GM12878 (cell line): Measurements from ENCODE around the gene CAMKK1. TPM values are rescaled to one million over a fixed set of nuclear protein-coding genes. Genes with fewer than 3 reads are reported as not detected.

ENCODE experiments used
- ATAC-seq: fragments of 200-7000 bp; cut with Tn5 transposase; 3 replicates; pipeline ENCODE4 v1.9.1; 2020; ENCODE audit warnings: mild to moderate bottlenecking, moderate library complexity
- BruUV-seq: library from RNA; stranded (reverse); fragments of 400-500 nt; replicated peaks from 2 replicates; lab custom pipeline; 2021; lab: Mats Ljungman, UMichigan
- CTCF ChIA-PET: fragments of 300-600 bp; sonication (Branson Sonifier 250); formaldehyde crosslinking; extraction: SDS; loops from one replicate; lab custom pipeline; 2021; ENCODE audit warnings: inconsistent platforms; lab: Yijun Ruan, JAX
- POLR2A ChIA-PET: fragments of 350-600 bp; formaldehyde crosslinking; extraction: SDS; loops from one replicate; lab custom pipeline; 2021; ENCODE audit warnings: inconsistent platforms; lab: Charles Lee
- RAD21 ChIA-PET: fragments of 300-600 bp; sonication (Branson Sonifier 250); formaldehyde crosslinking; loops from one replicate; lab custom pipeline; 2023; ENCODE audit warnings: antibody characterized with exemption; ENCODE audit not compliant: unreplicated experiment; lab: Charles Lee
- SMC1A ChIA-PET: fragments of 300-600 bp; sonication (Branson Sonifier 250); formaldehyde crosslinking; loops from one replicate; lab custom pipeline; 2023; ENCODE audit not compliant: unreplicated experiment, uncharacterized antibody; lab: Charles Lee
- DNase-seq: peaks from one replicate; pipeline ENCODE4 v3.0.0-alpha.2; 2011; ENCODE audit warnings: low read depth, low spot score
- FAIRE-seq: peaks from 3 replicates; lab custom pipeline; 2011; peaks lifted over from hg19 to GRCh38; lab: Jason Lieb, UNC
- H2AFZ ChIP-seq: 2 replicates; pipeline ENCODE4 v1.6.0; 2011; ENCODE audit warnings: low read depth, low read length, control low read depth; ENCODE audit not compliant: control insufficient read depth
- H3K27ac ChIP-seq: 2 replicates; pipeline ENCODE4 v1.5.1; 2011; ENCODE audit warnings: control low read depth; ENCODE audit not compliant: control insufficient read depth, insufficient read depth
- H3K27me3 ChIP-seq, 2 experiments: replicated peaks in 1 of 2; 2 replicates each; pipeline versions ENCODE4 v1.6.0 to v1.6.1; 2011; ENCODE audit warnings: low read length in 1 of 2; ENCODE audit not compliant: control insufficient read depth in 2 of 2, insufficient read depth in 2 of 2
- H3K36me3 ChIP-seq, 2 experiments: 2 replicates each; pipeline ENCODE4 v1.5.1; 2011; ENCODE audit warnings: low read length in 1 of 2; ENCODE audit not compliant: control insufficient read depth in 2 of 2, insufficient read depth in 2 of 2
- H3K4me1 ChIP-seq: 2 replicates; pipeline ENCODE4 v1.6.1; 2011; ENCODE audit warnings: mild to moderate bottlenecking, low read length, moderate library complexity, mixed read lengths; ENCODE audit not compliant: control insufficient read depth, insufficient read depth
- H3K4me2 ChIP-seq: 2 replicates; pipeline ENCODE4 v1.6.0; 2011; ENCODE audit warnings: control low read depth; ENCODE audit not compliant: control insufficient read depth, insufficient read depth
- H3K4me3 ChIP-seq: fragments of 200-600 bp; sonication (generic); 2 replicates; pipeline ENCODE4 v1.5.1; 2016
- H3K79me2 ChIP-seq: 2 replicates; pipeline ENCODE4 v1.6.0; 2011; ENCODE audit warnings: low read length; ENCODE audit not compliant: control insufficient read depth, insufficient read depth
- H3K9ac ChIP-seq: 2 replicates; pipeline ENCODE4 v1.8.0; 2011; ENCODE audit warnings: low read length, control low read depth, mixed read lengths; ENCODE audit not compliant: control insufficient read depth, insufficient read depth
- H3K9me3 ChIP-seq: replicated peaks from 3 replicates; pipeline ENCODE4 v1.5.1; 2011; ENCODE audit warnings: mild to moderate bottlenecking, low read length; ENCODE audit not compliant: control insufficient read depth, insufficient read depth
- H4K20me1 ChIP-seq: 2 replicates; pipeline ENCODE4 v1.6.0; 2011; ENCODE audit not compliant: control insufficient read depth, insufficient read depth
- CBFB ChIP-seq: IDR thresholded peaks from 2 replicates; pipeline ENCODE4 v1.6.1; 2016; ENCODE audit warnings: antibody characterized with exemption, low read depth
- ETV6 ChIP-seq, 2 experiments: fragments of 450-650 bp in 1 of 2; IDR thresholded peaks in 1 of 2; conservative IDR thresholded peaks in 1 of 2; 2 replicates each; pipeline ENCODE4 v1.6.1; 2014; ENCODE audit warnings: antibody characterized with exemption in 1 of 2, borderline replicate concordance in 1 of 2, low read depth in 1 of 2, mild to moderate bottlenecking in 1 of 2, moderate library complexity in 1 of 2
- HDGF ChIP-seq: fragments of 450-650 bp; IDR thresholded peaks from 2 replicates; pipeline ENCODE4 v1.6.1; 2016; ENCODE audit warnings: antibody characterized with exemption
- LARP7 ChIP-seq: fragments of 450-650 bp; IDR thresholded peaks from 2 replicates; pipeline ENCODE4 v1.6.1; 2017; ENCODE audit warnings: mild to moderate bottlenecking
- TCF3 ChIP-seq: IDR thresholded peaks from 2 replicates; pipeline ENCODE4 v1.6.1; 2012; ENCODE audit warnings: low read depth, mild to moderate bottlenecking, low read length, borderline replicate concordance; ENCODE audit not compliant: insufficient read depth
- YY1 ChIP-seq: IDR thresholded peaks from 2 replicates; pipeline ENCODE4 v1.6.1; 2011; ENCODE audit warnings: low read depth, mild to moderate bottlenecking, low read length
- ZNF384 ChIP-seq: IDR thresholded peaks from 2 replicates; pipeline ENCODE4 v1.6.1; 2012; ENCODE audit warnings: low read depth, mild to moderate bottlenecking, low read length, improper control_type of control experiment, borderline replicate concordance
- WGBS: methylation state at CpG from one replicate; pipeline ENCODE4 v1.1.6; 2016; ENCODE audit warnings: low lambda C conversion rate; ENCODE audit not compliant: insufficient replicate concordance, insufficient coverage; ENCODE audit errors: missing lambda C conversion rate; 5-methylcytosine and 5-hydroxymethylcytosine counted together
- in situ Hi-C: fragments of 300-500 bp; cut with MboI; formaldehyde crosslinking; loops from 9 replicates; pipeline ENCODE4 v1.14.3; 2018; ENCODE audit warnings: mixed read lengths
- intact Hi-C: fragments of 100-400 bp; cut with micrococcal nuclease; formaldehyde crosslinking; loops from one replicate; pipeline ENCODE4 v1.14.2; 2022; ENCODE audit not compliant: unreplicated experiment
- polyA plus RNA-seq, 11 experiments: library from polyadenylated mRNA; depleted of rRNA in 4 of 11; unstranded in 6 of 11; stranded (reverse) in 5 of 11; fragments of >200 nt; fragmentation: Nextera tagmentation in 4 of 11; fragmentation: Illumina TruSeq in 1 of 11; extraction: Ambion mirVana in 4 of 11; extraction: Trizol in 1 of 11; gene quantifications; 1 replicate in 1 of 11; 2 replicates in 10 of 11; pipeline versions ENCODE4 v1.2.1 to v1.2.3, GENCODE V29; 2011 to 2016; ENCODE audit warnings: inconsistent platforms in 2 of 11, missing spikeins in 2 of 11, low read depth in 1 of 11
- total RNA-seq, 4 experiments: library from RNA; depleted of rRNA in 3 of 4; stranded (reverse); fragments of >200 nt in 3 of 4; fragmentation: Illumina TruSeq in 1 of 4; extraction: Trizol in 1 of 4; gene quantifications; 2 replicates each; pipeline versions ENCODE4 v1.2.1 to v1.2.3, GENCODE V29; 2013 to 2021
- TF ChIP-seq, protein P1 (sequence below): IDR thresholded peaks from 2 replicates; pipeline ENCODE4 v1.6.1; 2012; ENCODE audit warnings: mild to moderate bottlenecking, low read depth, low read length

CAMKK1 gene
- total and polyA plus RNA-seq, 10 of the 15 experiments (the other 5 are each of a cell fraction or from before 2014, with no cell fraction given): 0.06 to 0.84 (median 0.37) TPM

DNA sequence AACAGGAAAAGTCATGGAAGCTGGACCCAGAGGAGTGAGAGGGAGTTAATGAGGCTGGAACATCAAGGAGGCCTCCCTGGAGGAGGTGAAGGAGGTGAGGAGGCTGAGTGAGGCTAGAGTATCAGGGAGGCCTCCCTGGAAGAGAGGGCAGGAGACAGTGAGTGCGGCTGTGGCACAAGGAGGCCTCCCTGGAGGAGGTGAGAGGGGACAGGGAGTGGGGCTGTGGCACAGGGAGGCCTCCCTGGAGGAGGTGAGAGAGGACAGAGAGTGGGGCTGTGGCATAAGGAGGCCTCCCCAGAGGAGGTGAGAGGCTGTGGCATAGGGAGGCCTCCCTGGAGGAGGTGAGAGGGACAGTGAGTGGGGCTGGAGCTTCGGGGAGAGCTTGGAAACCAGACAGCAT, 5.5 kb downstream of the CAMKK1 start:
- Histone ChIP-seq H3K79me2 (no peaks in the 10 kb centered on the region), H3K4me1 (no peaks in the 10 kb centered on the region; the same call in 1 of the 2 replicates), H3K9me3 (no peaks in the 10 kb centered on the region), H3K27me3 (peaks cover 0 to 2% of the 10 kb centered on the region in 2 experiments; a peak in 1 of 4 replicates), H3K4me2 (no peak overlapping the region), H3K36me3 (no peaks in the 10 kb centered on the region), H3K4me3 (no peak overlapping the region), H3K27ac (no peak overlapping the region), H2AFZ (no peak overlapping the region), H4K20me1 (no peaks in the 10 kb centered on the region), H3K9ac (no peak overlapping the region)
- ATAC-seq: no peak
- POLR2A ChIA-PET: interaction anchor here (0.6 kb wide), 1 partner anchor 33 kb away, joined by 6 read pairs; no protein-coding TSS in a partner anchor
- no peak for FAIRE-seq
- intact Hi-C loops: no loop called here
- no TSS peak for BruUV-seq
- SMC1A ChIA-PET: interaction anchor here (0.7 kb wide), 1 partner anchor 85 kb away, joined by 3 read pairs; no protein-coding TSS in a partner anchor
- RAD21 ChIA-PET: no interaction called here
- DNase-seq: no peak
- CTCF ChIA-PET: no interaction called here
- in situ Hi-C loops: no loop called here
- TF ChIP-seq TCF3: no peak
- TF ChIP-seq HDGF: peak; percentile 28; the same call in 1 of the 2 replicates
- TF ChIP-seq YY1: no peak
- TF ChIP-seq, all 136 proteins: peak for 1
- WGBS: 0% methylated on average over 1 of the region's 2 CpGs

DNA sequence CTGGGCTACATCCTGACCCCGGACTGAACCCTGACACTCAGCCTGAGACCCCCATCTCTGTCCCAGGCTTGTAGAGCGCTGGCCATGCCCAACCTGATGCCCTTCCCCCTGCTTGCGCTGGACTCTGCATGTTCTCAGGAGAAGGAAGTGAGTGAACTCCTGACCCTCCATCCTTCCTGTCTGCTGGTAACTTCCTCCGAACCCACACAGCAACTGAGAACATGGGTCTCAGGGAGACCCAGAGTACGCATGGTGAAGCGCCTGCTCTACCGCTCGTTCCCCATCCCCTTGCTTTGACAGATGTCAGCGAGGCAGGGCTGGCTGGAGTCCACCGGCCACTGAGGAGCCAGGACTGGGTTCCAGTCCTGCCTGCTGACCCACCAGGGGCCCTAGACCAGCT, 6.1 kb downstream of the CAMKK1 start:
- 0 out of 4 replicates have a peak, but pooled peaks of 1 of the 2 experiments have one; percentile 12 for TF ChIP-seq ETV6 (conservative IDR thresholded peaks at IDR 0.05 in 1 of 2, IDR thresholded peaks at IDR 0.05 in 1 of 2; ENCODE audit: borderline replicate concordance in 1 of 2, low read depth in 1 of 2)
- no peak for TF ChIP-seq LARP7
- TF ChIP-seq, protein P1, sequence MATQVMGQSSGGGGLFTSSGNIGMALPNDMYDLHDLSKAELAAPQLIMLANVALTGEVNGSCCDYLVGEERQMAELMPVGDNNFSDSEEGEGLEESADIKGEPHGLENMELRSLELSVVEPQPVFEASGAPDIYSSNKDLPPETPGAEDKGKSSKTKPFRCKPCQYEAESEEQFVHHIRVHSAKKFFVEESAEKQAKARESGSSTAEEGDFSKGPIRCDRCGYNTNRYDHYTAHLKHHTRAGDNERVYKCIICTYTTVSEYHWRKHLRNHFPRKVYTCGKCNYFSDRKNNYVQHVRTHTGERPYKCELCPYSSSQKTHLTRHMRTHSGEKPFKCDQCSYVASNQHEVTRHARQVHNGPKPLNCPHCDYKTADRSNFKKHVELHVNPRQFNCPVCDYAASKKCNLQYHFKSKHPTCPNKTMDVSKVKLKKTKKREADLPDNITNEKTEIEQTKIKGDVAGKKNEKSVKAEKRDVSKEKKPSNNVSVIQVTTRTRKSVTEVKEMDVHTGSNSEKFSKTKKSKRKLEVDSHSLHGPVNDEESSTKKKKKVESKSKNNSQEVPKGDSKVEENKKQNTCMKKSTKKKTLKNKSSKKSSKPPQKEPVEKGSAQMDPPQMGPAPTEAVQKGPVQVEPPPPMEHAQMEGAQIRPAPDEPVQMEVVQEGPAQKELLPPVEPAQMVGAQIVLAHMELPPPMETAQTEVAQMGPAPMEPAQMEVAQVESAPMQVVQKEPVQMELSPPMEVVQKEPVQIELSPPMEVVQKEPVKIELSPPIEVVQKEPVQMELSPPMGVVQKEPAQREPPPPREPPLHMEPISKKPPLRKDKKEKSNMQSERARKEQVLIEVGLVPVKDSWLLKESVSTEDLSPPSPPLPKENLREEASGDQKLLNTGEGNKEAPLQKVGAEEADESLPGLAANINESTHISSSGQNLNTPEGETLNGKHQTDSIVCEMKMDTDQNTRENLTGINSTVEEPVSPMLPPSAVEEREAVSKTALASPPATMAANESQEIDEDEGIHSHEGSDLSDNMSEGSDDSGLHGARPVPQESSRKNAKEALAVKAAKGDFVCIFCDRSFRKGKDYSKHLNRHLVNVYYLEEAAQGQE: no peak
- no peak for TF ChIP-seq HDGF
- no peak for TF ChIP-seq ZNF384
- no peak for TF ChIP-seq CBFB
- no peak for TF ChIP-seq YY1
- Histone ChIP-seq H3K27me3 (peaks cover 0 to 2% of the 10 kb centered on the region in 2 experiments; a peak in 1 of 4 replicates), H3K79me2 (no peaks in the 10 kb centered on the region), H3K36me3 (no peaks in the 10 kb centered on the region), H3K4me1 (no peaks in the 10 kb centered on the region; the same call in 1 of the 2 replicates), H4K20me1 (no peaks in the 10 kb centered on the region), H3K9ac (no peak overlapping the region), H2AFZ (no peak overlapping the region), H3K27ac (no peak overlapping the region), H3K4me2 (no peak overlapping the region), H3K9me3 (no peaks in the 10 kb centered on the region), H3K4me3 (no peak overlapping the region)
- WGBS: 61% methylated on average over 10 of the region's 10 CpGs
- BruUV-seq: no TSS peak
- DNase-seq (no peak), ATAC-seq (no peak), FAIRE-seq (no peak)
- ChIA-PET POLR2A (no interaction called here), SMC1A (no interaction called here), CTCF (no interaction called here), RAD21 (no interaction called here)
- in situ Hi-C loops (no loop called here), intact Hi-C loops (no loop called here)
